Measurements from ENCODE around the gene NECAB3.
A peak's percentile ranks its signal among the peaks of the same experiment; 100 is the strongest.
"Not testable (repeated sequence)": the region's sequence is repeated elsewhere in the genome, so short reads cannot be mapped to it uniquely, and the experiment has no call there.

Gene NECAB3, protein sequence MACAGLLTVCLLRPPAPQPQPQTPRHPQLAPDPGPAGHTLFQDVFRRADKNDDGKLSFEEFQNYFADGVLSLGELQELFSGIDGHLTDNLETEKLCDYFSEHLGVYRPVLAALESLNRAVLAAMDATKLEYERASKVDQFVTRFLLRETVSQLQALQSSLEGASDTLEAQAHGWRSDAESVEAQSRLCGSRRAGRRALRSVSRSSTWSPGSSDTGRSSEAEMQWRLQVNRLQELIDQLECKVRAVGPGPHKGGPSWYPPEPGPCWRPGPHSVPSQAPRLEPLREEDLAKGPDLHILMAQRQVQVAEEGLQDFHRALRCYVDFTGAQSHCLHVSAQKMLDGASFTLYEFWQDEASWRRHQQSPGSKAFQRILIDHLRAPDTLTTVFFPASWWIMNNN

DNA sequence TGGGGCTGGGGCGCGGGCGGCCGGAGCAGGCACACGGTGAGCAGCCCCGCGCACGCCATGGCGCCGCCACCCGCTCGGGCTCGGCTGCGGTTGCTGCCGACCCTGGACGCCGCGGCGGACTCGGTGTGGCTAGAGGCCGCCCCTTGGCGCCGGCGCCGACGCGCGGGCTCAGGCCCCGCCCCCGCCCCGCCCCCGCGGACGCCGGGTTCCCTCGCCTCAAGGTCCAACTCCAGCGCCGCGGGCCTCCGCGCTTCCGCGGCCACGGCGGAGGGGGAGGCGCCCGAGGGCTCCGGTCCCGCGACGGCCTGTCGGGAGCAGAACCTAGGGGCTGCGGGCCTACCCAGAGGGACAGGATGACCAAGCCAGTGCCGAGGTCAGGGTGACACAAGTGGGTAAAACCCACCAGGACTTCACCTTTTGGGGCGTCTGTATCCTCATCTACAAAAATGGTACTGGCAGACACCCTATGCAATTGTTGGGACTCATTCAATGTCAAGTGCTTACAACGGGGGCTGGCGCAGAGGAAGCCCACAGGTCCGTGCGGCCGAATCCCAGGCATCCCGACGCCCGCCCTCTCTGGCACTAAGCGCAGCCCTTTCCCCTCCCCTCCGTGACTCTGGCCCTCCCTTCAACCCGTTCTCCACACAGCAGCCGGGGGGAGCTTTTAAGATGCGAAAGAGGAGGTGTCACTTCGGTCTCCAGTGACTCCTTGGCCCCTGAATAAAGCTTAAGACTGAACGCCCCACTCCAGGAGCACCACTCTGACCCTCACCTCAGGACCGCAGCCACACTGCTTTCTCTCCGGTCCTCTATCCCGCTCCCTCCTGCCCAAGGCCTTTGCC lies at the start of gene NECAB3:
TSS of gene NECAB3 (minus strand) at position 135 of the 842 bp plus-strand sequence. CDS start at position 59, 76 bp downstream.
- DNase-seq (ENCODE audit: low spot score), result peak; percentile 41
- FAIRE-seq, result no peak

GRCh38 chr20:33721391-33722140 lies 47.3 kb upstream of the NECAB3 start:
- FAIRE-seq (no peak), DNase-seq (ENCODE audit: low spot score) (no peak)

DNA sequence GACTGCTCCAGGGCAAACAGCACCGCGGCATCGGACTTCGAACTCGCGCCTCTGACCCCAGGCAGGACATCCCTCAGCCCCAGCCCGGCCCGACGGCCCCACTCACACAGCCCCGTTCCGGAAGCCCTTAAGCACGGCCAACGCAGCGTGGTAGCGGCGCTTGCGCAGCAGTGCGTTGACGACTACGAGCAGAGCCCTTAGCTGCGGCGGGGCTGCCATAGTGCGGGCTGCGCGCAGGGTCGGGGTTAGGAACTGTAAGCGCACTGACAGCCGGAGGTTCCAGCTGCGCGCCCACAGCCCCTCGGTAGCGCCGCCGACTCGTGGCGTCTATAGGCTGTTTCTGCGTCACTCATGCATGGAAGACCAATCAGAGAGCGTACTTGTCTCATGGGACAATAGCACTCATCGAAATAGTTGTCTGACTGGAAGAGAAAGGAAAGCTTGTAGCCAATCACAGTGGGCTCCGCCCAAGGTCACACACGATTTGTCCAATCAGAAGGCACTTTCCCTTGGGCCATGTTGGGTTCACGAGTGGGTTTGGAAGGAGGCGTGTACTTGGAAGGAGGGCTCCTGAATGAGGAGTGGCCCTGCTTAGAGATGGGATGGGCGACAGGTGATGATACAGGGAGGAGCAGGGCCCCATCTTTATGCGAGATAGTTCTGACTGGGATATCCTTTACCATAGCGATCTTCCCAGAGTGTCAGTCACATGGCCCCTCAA lies 45.9 kb upstream of the NECAB3 start, which contains the start of gene PXMP4:
TSS of gene PXMP4 (minus strand) at position 322 of the 721 bp plus-strand sequence. CDS start at position 219, 103 bp downstream.
- no peak for FAIRE-seq
- no peak for DNase-seq (ENCODE audit: low spot score)

- no peak for FAIRE-seq
- DNase-seq (ENCODE audit: low spot score), result no peak
Measured at GRCh38 chr20:33719277-33719988, 45.2 kb upstream of the NECAB3 start.

DNA sequence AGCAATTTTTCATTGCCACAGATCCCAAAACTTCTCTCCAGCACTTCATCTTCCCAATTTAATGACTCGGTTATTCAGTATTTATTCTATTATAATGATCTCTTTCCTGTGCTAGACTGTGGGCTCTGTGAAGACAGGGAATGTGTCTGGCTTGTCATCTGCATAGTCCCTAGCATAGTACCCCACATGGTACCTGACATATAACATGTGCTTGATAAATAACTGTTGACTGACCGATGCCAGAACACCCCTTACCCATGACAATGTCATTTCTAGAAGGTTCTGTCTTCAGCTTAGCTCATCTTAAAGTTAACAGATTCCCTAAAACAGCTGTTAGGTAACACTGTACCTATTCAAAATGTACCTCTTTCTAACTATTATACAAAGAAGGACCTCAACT lies 42.3 kb upstream of the NECAB3 start:
- FAIRE-seq (no peak), DNase-seq (ENCODE audit: low spot score) (no peak)

DNA sequence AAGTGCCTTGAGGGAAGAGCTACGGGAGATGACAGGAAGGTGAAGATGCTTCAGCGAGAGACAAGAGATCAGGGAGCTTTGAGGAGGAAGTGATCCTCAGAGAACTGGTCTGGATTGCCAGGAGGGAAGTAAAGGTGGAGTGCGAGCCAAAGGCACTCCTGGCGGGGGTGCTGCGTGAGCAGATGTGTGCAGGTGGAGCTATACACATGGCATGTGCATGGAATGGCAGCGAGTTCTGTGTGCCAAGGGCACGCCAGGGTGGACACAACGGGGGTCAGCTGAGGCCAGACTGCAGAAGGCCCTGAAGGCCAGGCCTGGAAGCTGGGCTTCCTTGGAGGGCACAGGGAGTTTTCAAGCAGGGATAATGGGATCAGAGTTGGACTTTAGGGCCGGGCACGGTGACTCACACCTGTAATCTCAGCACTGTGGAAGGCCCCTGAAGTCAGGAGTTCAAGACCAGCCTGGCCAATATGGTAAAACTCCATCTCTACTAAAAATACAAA lies 39.7 kb upstream of the NECAB3 start:
- DNase-seq (ENCODE audit: low spot score), result no peak
- FAIRE-seq, result no peak

DNA sequence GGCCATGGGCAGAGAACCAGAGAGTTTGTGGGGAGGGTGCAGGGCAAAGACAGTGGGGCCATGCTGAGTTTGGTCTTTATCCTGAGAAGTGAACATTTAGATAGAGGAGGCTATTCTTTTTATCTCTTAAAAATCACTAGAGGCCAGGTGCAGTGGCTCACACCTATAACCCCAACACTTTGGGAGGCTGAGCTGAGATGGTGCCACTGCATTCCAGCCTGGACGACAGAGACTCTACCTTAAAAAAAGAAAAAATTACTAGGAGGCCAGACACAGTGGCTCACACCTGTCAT lies 37.2 kb upstream of the NECAB3 start:
- DNase-seq (ENCODE audit: low spot score) (no peak), FAIRE-seq (no peak)

DNA sequence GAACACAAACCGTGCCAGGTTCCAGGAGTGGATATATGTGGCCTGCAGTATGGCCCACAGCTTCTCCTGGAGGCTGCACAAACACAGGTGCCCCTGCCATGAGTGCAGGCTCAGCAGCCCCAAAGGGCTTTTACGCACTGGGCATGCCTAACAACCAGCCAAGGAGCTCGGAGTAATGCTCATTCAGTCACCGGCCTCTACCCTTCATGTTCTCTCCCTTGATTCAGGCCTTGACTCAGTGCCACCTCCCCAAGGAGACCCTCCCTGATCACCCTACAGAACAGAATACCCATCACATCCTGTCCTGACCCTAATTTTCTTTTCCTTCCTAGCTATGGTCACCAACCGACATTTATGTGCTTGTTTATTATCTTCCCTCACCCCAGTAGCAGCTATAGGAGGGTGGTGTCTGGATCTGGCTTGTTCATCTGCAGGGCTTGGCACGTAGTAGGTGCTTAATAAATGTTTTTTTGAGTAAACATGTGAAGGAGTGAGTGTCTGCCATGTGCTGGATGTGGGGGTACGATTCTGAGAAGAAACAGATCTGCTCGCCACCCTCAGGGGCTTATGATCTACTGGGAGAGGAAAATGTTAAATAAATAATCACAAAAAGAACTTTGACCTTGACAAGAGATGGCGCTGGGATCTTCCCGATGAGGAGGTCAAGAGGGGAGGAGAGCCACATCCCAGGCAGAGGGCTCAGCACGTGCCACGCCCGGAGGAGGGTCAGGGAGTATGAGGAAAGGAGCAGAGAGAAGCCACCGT lies 36.6 kb upstream of the NECAB3 start:
- FAIRE-seq, result no peak

GRCh38 chr20:33709905-33710541 lies 35.8 kb upstream of the NECAB3 start:
- FAIRE-seq (no peak), DNase-seq (ENCODE audit: low spot score) (no peak)

More for the DNA sequence above, 36.6 kb upstream of the NECAB3 start:
- no peak for DNase-seq (ENCODE audit: low spot score)

- DNase-seq (ENCODE audit: low spot score), result no peak
- FAIRE-seq, result no peak
Measured at GRCh38 chr20:33709398-33709797, 35.2 kb upstream of the NECAB3 start.

DNA sequence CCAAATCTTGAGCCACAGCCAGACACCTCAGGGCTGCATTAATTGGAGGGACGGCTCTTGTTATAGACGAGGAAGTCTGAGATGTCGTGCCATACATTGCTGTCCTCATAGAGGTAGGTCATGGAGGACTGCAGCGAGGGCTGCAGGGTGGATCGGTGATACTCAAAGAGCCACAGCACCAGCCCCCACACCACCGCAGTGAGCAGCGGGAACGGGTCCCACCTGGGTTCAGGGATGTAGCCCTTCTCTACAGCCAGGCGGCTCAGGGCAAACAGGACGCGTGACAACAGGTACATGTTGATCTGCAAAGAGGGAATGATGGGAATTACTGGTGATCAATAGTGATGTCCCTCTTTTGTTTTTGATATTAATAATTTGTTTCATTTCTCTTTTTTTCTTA lies 33.4 kb upstream of the NECAB3 start:
- FAIRE-seq (no peak), DNase-seq (ENCODE audit: low spot score) (no peak)

- FAIRE-seq (no peak), DNase-seq (ENCODE audit: low spot score) (no peak)
Measured at GRCh38 chr20:33704197-33704924, 30.1 kb upstream of the NECAB3 start.

DNA sequence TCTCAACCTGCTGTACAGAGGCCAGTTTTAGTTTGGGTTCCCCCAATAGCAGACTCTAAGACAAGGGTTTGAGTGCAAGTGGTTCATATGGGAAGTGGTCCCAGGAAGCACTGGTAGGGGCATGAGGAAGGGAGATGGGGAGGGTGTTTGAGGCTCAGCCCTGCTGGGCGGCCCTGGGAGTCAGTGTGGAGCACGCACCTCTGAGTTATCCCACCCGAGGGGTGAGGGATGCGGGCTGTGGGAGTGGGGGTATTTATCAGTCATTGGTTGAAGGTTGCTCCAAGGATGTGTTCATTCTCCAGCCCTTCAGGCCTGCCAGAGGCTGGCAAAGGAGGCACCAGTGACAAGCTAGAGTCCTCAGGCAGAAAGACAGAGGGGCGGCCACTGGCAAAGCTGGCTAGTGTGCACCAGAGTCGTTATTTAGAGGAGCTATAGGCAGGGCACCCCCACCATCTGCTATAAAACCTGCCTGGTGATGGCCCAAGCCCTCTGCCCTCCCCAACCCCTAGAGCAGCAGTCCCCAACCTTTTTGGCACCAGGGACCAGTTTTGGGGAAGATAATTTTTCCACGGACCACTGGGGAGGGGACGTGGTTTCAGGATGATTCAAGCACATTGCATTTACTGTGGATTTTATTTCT lies 29.4 kb upstream of the NECAB3 start:
- FAIRE-seq, result no peak

DNA sequence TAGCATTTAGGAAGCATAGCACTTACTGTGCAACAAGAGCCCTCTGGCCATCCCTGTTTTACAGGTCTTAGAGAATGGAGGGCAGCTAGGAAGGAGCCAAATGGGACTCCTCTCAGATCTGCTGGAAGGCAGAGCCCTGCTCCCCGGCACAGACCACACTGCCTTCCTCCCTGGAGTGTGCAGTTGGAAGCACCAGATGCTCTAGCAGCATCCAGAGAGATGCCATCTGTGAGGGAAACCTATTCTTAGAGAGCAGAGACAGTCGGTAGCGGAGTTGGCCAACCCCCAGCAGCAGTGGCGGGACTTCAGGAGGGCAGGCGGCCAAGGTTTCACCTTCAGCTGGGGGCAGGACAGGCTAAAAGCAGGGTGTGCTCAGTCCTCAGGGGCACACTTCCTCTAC lies 28.6 kb upstream of the NECAB3 start:
- FAIRE-seq (no peak), DNase-seq (ENCODE audit: low spot score) (no peak)

More for the DNA sequence above, 29.4 kb upstream of the NECAB3 start:
- DNase-seq (ENCODE audit: low spot score), result no peak

GRCh38 chr20:33701629-33702450 lies 27.6 kb upstream of the NECAB3 start:
- DNase-seq (ENCODE audit: low spot score), result no peak
- FAIRE-seq, result no peak

DNA sequence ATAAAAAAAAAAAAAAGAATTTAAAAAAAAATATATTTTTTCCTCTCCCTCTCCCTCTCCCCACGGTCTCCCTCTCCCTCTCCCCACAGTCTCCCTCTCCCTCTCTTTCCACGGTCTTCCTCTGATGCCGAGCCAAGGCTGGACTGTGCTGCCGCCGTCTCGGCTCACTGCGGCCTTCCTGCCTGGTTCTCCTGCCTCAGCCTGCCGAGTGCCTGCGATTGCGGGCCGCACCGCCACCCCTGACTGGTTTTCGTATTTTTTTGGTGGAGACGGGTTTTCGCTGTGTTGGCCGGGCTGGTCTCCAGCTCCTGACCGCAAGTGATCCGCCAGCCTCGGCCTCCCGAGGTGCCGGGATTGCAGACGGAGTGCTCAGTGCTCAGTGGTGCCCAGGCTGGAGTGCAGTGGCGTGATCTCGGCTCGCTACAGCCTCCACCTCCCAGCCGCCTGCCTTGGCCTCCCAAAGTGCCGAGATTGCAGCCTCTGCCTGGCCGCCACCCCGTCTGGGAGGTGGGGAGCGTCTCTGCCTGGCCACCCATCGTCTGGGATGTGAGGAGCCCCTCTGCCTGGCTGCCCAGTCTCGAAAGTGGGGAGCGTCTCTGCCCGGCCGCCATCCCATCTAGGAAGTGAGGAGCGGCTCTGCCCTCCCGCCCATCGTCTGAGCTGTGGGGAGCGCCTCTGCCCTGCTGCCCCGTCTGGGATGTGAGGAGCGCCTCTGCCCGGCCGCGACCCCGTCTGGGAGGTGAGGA lies 26.6 kb upstream of the NECAB3 start:
- not testable (repeated sequence) for DNase-seq (ENCODE audit: low spot score); FAIRE-seq
